ENCODE results near the gene B3GNT9. TPM values are rescaled to one million over a fixed set of nuclear protein-coding genes. Genes with fewer than 3 reads are reported as not detected.

Gene B3GNT9
- total and polyA plus RNA-seq, 2 donors from 2014 or later: 12.1 to 16.7 TPM

DNA sequence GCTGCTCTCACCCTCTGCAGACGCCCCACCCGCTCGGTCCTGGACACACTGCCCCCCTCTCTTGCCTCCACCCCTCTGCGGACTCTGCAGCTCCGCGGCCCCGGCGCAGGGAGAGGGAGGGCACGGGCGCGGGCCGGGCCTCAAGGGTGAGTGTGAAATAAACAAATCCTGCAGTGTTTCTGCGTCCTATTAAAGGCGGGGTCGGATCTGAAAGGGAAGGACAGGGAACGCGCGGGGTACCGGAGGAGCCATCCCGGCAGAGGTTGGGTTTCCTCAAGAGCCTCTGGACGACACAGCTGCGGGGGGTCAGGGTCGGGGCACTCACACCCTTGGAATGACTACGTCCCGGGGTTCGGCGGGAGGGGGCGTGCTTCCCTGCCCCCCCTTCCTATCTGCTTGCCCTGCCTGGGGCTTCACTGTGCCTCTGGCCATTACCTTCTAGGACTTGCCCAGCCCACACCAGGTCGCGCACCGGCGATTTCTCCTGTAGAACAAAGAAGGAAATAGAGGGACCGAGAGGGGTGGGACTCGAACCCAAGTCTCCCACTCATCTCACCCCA, 13.3 kb upstream of the B3GNT9 start:
- peaks cover 0 to 37% (median 6%) of the 10 kb centered on the region in 3 donors for H3K4me1 ChIP-seq (ENCODE audit: control insufficient read depth in 2 of 3, insufficient read depth in 2 of 3, low read depth in 1 of 3, low read length in 3 of 3)
- no peak overlapping the region for H3K27ac ChIP-seq (ENCODE audit: low read depth in 2 of 2, low read length in 2 of 2)

DNA sequence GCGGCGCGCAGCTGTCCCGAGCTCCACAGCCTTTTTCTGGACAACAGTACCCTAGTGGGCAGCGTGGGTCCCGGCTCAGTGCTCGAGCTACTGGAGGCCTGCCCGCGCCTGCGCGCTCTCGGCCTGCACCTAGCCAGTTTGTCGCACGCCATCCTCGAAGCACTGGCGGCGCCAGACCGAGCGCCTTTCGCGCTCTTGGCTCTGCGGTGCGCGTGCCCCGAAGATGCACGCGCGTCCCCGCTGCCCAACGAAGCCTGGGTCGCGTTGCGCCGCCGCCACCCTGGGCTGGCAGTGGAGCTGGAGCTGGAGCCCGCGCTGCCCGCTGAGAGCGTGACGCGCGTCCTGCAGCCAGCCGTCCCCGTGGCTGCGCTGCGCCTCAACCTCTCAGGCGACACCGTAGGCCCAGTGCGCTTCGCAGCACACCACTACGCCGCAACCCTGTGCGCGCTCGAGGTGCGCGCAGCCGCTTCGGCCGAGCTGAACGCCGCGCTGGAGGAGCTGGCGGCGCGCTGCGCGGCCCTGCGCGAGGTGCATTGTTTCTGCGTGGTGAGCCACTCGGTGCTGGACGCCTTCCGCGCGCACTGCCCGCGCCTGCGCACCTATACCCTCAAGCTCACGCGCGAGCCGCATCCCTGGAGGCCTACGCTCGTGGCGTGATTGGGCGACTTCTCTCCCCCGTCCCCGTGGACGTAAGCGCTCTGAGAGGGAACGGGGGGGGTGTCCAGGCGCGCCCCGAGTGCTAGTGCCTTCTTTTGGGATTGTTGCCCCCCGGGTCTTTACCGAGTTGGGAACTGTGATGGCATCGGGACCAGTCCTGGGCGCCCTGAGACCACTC, 12.6 kb upstream of the B3GNT9 start:
- FAIRE-seq (no peak), DNase-seq (peak; percentile 57 to 84 (median 60))
- H3K27ac ChIP-seq (ENCODE audit: low read depth in 2 of 2, low read length in 2 of 2): peak overlapping the region in 1 of 2 donors; percentile 51

More for the DNA sequence above, 13.3 kb upstream of the B3GNT9 start:
- Histone ChIP-seq H3K9ac (ENCODE audit: low read length in 3 of 3) (no peak overlapping the region), H3K36me3 (ENCODE audit: control insufficient read depth in 2 of 3, insufficient read depth in 3 of 3, low read length in 3 of 3) (no peaks in the 10 kb centered on the region), H3K9me3 (ENCODE audit: control insufficient read depth in 2 of 3, insufficient read depth in 1 of 3, low read length in 3 of 3) (no peaks in the 10 kb centered on the region), H3K4me3 (ENCODE audit: low read length in 3 of 3) (peak overlapping the region in 2 of 3 donors; percentile 42 to 49), H3K27me3 (ENCODE audit: control insufficient read depth, insufficient read depth, low read length) (peaks cover 46% of the 10 kb centered on the region)
- TF ChIP-seq, protein P1, sequence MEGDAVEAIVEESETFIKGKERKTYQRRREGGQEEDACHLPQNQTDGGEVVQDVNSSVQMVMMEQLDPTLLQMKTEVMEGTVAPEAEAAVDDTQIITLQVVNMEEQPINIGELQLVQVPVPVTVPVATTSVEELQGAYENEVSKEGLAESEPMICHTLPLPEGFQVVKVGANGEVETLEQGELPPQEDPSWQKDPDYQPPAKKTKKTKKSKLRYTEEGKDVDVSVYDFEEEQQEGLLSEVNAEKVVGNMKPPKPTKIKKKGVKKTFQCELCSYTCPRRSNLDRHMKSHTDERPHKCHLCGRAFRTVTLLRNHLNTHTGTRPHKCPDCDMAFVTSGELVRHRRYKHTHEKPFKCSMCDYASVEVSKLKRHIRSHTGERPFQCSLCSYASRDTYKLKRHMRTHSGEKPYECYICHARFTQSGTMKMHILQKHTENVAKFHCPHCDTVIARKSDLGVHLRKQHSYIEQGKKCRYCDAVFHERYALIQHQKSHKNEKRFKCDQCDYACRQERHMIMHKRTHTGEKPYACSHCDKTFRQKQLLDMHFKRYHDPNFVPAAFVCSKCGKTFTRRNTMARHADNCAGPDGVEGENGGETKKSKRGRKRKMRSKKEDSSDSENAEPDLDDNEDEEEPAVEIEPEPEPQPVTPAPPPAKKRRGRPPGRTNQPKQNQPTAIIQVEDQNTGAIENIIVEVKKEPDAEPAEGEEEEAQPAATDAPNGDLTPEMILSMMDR (IDR thresholded peaks at IDR 0.05; ENCODE audit: borderline replicate concordance, extremely low read depth, insufficient read depth): no peak
- intact Hi-C loops (cut with DNase I): no loop called here
- FAIRE-seq (no peak), DNase-seq (peak in 2 of 5 donors; percentile 74 to 84)

GRCh38 chr16:67162506-67163163, 11.8 kb upstream of the B3GNT9 start:
- Histone ChIP-seq H3K36me3 (ENCODE audit: control insufficient read depth in 2 of 3, insufficient read depth in 3 of 3, low read length in 3 of 3) (no peaks in the 10 kb centered on the region), H3K4me1 (ENCODE audit: control insufficient read depth in 2 of 3, insufficient read depth in 2 of 3, low read depth in 1 of 3, low read length in 3 of 3) (peaks cover 0 to 43% (median 6%) of the 10 kb centered on the region in 3 donors), H3K27ac (ENCODE audit: low read depth in 2 of 2, low read length in 2 of 2) (no peak overlapping the region), H3K27me3 (ENCODE audit: control insufficient read depth, insufficient read depth, low read length) (peaks cover 50% of the 10 kb centered on the region), H3K9me3 (ENCODE audit: control insufficient read depth in 2 of 3, insufficient read depth in 1 of 3, low read length in 3 of 3) (no peaks in the 10 kb centered on the region), H3K4me3 (ENCODE audit: low read length in 3 of 3) (peak overlapping the region in 1 of 3 donors; percentile 49), H3K9ac (ENCODE audit: low read length in 3 of 3) (peak overlapping the region in 1 of 3 donors; percentile 9)
- FAIRE-seq (no peak), DNase-seq (peak in 1 of 5 donors; percentile 54)
- intact Hi-C loops (cut with DNase I): no loop called here
- TF ChIP-seq, protein P1 (IDR thresholded peaks at IDR 0.05; ENCODE audit: borderline replicate concordance, extremely low read depth, insufficient read depth): no peak

More for the DNA sequence above, 12.6 kb upstream of the B3GNT9 start:
- H3K9ac ChIP-seq (ENCODE audit: low read length in 3 of 3): no peak overlapping the region
- H3K27me3 ChIP-seq (ENCODE audit: control insufficient read depth, insufficient read depth, low read length): peaks cover 47% of the 10 kb centered on the region
- intact Hi-C loops (cut with DNase I): no loop called here
- H3K9me3 ChIP-seq (ENCODE audit: control insufficient read depth in 2 of 3, insufficient read depth in 1 of 3, low read length in 3 of 3): no peaks in the 10 kb centered on the region
- peak overlapping the region in 2 of 3 donors; percentile 6 to 49 for H3K4me3 ChIP-seq (ENCODE audit: low read length in 3 of 3)
- no peaks in the 10 kb centered on the region for H3K36me3 ChIP-seq (ENCODE audit: control insufficient read depth in 2 of 3, insufficient read depth in 3 of 3, low read length in 3 of 3)
- TF ChIP-seq, protein P1 (IDR thresholded peaks at IDR 0.05; ENCODE audit: borderline replicate concordance, extremely low read depth, insufficient read depth): no peak
- peaks cover 0 to 42% (median 6%) of the 10 kb centered on the region in 3 donors for H3K4me1 ChIP-seq (ENCODE audit: control insufficient read depth in 2 of 3, insufficient read depth in 2 of 3, low read depth in 1 of 3, low read length in 3 of 3)

Data from kidney (tissue), 14 donors.